Panc1 (cell line): ENCODE measurements around the gene ADGRF5. TPM values are rescaled to one million over a fixed set of nuclear protein-coding genes. Genes with fewer than 3 reads are reported as not detected.

ENCODE experiments used
- ATAC-seq: fragments of 200-7000 bp; cut with Tn5 transposase; 2 replicates; pipeline ENCODE4 v1.9.1; 2020; ENCODE audit warnings: mild to moderate bottlenecking, moderate library complexity
- BruUV-seq: library from RNA; stranded (reverse); fragments of 400-500 nt; replicated peaks from 2 replicates; lab custom pipeline; 2021; lab: Mats Ljungman, UMichigan
- CTCF ChIA-PET: fragments of 300-600 bp; sonication (Branson Sonifier 250); formaldehyde crosslinking; loops from one replicate; lab custom pipeline; 2022; ENCODE audit warnings: antibody characterized with exemption; lab: Charles Lee
- POLR2A ChIA-PET: fragments of 300-600 bp; sonication (Branson Sonifier 250); formaldehyde crosslinking; loops from one replicate; lab custom pipeline; 2022; ENCODE audit warnings: antibody characterized with exemption; lab: Charles Lee
- DNase-seq: peaks from one replicate; pipeline ENCODE4 v3.0.0-alpha.2; 2010; ENCODE audit warnings: low read depth, low spot score
- H3K27ac ChIP-seq: 2 replicates; pipeline ENCODE4 v1.5.1; 2011; ENCODE audit warnings: mild to moderate bottlenecking, low read length, inconsistent platforms
- H3K27me3 ChIP-seq: fragments of 200-500 bp; sonication (Bioruptor generic); 2 replicates; pipeline ENCODE4 v1.6.0; 2014; ENCODE audit warnings: low read length, inconsistent platforms; ENCODE audit not compliant: control insufficient read depth, insufficient read depth
- H3K36me3 ChIP-seq: fragments of 200-500 bp; sonication (Bioruptor generic); 2 replicates; pipeline ENCODE4 v1.5.1; 2014; ENCODE audit warnings: inconsistent platforms, mild to moderate bottlenecking, low read length, moderate library complexity; ENCODE audit not compliant: control insufficient read depth, insufficient read depth
- H3K4me1 ChIP-seq: 2 replicates; pipeline ENCODE4 v1.5.1; 2011; ENCODE audit warnings: inconsistent platforms, mild to moderate bottlenecking, low read length, moderate library complexity; ENCODE audit not compliant: control insufficient read depth, insufficient read depth
- H3K4me3 ChIP-seq, 2 experiments: 2 replicates each; pipeline ENCODE4 v1.5.1; 2011 to 2012; ENCODE audit warnings: low read depth in 2 of 2, low read length in 2 of 2, mild to moderate bottlenecking in 2 of 2, inconsistent platforms in 1 of 2, moderate library complexity in 1 of 2
- H3K9me3 ChIP-seq: fragments of 200-500 bp; sonication (Bioruptor generic); 2 replicates; pipeline ENCODE4 v1.5.1; 2014; ENCODE audit warnings: low read depth, mild to moderate bottlenecking, inconsistent platforms, low read length, moderate library complexity; ENCODE audit not compliant: control insufficient read depth, insufficient read depth
- POLR2AphosphoS5 ChIP-seq: IDR thresholded peaks from 2 replicates; pipeline ENCODE4 v1.6.1; 2012; ENCODE audit warnings: mild to moderate bottlenecking, low read depth, low read length, moderate library complexity
- SIN3A ChIP-seq: IDR thresholded peaks from 2 replicates; pipeline ENCODE4 v1.6.1; 2012; ENCODE audit warnings: low read depth, mild to moderate bottlenecking, low read length, moderate library complexity, borderline replicate concordance; ENCODE audit not compliant: insufficient read depth
- TCF7L2 ChIP-seq: IDR thresholded peaks from 2 replicates; pipeline ENCODE4 v1.6.1; 2011; ENCODE audit warnings: mild to moderate bottlenecking, low read depth, low read length, inconsistent platforms
- in situ Hi-C: cut with HindIII; loops from 2 replicates; pipeline ENCODE4 v1.10.0; 2016; ENCODE audit warnings: low sequenced_read_pairs, low pct_unique_long_range_greater_than_20kb
- intact Hi-C: fragments of 100-400 bp; cut with micrococcal nuclease; formaldehyde crosslinking; loops from one replicate; pipeline ENCODE4 v1.10.0; 2022; ENCODE audit not compliant: unreplicated experiment
- total RNA-seq: library from RNA; stranded (reverse); gene quantifications from one replicate; pipeline ENCODE4 v1.2.1, GENCODE V29; 2021; ENCODE audit not compliant: unreplicated experiment
- TF ChIP-seq, protein P1 (sequence below): fragments of 450-650 bp; IDR thresholded peaks from 2 replicates; pipeline ENCODE4 v1.5.1; 2017; ENCODE audit warnings: mild to moderate bottlenecking
- TF ChIP-seq, protein P2 (sequence below), 2 experiments: IDR thresholded peaks; 2 replicates each; pipeline ENCODE4 v1.6.1; 2011 to 2012; ENCODE audit warnings: low read depth in 2 of 2, control low read depth in 1 of 2, low read length in 1 of 2, mild to moderate bottlenecking in 1 of 2, moderate library complexity in 1 of 2; ENCODE audit not compliant: insufficient read depth in 1 of 2

Gene ADGRF5
- total RNA-seq, 1 experiment from 2014 or later, result 0.18 TPM

DNA sequence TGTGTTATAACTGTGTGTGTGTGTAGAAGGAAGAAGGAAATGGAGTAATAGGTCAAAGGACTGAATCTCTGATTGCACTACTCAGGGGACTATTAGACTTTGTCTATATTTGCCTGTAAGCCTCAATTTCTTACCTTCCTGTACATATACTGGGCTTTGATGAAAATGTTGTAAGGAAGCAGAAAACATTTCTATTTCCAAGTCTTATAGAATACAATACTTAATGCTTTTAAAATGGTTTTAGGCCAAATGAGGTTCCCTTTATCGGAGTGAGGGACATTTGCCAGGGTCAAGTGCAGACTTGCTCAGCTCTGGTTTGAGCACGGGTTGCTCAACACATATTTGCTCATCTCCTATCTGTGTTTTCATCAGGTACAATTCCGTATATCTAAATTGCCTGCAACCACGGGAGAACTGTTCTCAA lies 100.3 kb downstream of the ADGRF5 start:
- CTCF ChIA-PET, result no interaction called here
- H3K36me3 ChIP-seq, result no peaks in the 10 kb centered on the region
- no peak overlapping the region for H3K4me3 ChIP-seq
- in situ Hi-C loops, result no loop called here
- H3K4me1 ChIP-seq, result no peaks in the 10 kb centered on the region
- TF ChIP-seq TCF7L2 (no peak), SIN3A (no peak)
- TF ChIP-seq, protein P1, sequence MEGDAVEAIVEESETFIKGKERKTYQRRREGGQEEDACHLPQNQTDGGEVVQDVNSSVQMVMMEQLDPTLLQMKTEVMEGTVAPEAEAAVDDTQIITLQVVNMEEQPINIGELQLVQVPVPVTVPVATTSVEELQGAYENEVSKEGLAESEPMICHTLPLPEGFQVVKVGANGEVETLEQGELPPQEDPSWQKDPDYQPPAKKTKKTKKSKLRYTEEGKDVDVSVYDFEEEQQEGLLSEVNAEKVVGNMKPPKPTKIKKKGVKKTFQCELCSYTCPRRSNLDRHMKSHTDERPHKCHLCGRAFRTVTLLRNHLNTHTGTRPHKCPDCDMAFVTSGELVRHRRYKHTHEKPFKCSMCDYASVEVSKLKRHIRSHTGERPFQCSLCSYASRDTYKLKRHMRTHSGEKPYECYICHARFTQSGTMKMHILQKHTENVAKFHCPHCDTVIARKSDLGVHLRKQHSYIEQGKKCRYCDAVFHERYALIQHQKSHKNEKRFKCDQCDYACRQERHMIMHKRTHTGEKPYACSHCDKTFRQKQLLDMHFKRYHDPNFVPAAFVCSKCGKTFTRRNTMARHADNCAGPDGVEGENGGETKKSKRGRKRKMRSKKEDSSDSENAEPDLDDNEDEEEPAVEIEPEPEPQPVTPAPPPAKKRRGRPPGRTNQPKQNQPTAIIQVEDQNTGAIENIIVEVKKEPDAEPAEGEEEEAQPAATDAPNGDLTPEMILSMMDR, result no peak
- intact Hi-C loops, result no loop called here
- no TSS peak for BruUV-seq
- no peak for ATAC-seq
- no peak for DNase-seq
- POLR2A ChIA-PET, result no interaction called here
- H3K9me3 ChIP-seq, result no peaks in the 10 kb centered on the region
- H3K27me3 ChIP-seq, result no peaks in the 10 kb centered on the region
- no peak overlapping the region for H3K27ac ChIP-seq

DNA sequence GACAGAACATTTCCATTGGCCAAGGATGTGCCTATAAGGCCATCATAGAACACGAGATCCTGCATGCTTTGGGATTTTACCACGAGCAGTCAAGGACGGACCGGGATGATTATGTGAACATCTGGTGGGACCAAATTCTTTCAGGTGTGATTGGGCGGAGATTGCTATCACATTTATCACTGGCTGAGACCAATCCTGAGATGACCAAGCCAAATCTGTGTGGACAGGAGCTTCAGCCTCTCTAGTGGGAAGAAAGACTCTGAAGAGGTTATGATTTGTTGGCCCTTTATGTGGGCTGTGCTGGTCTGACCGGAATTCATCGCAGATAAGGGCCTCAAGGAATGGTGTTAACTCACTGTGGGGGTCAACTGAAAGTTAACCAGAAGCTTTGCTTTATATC lies 102.2 kb downstream of the ADGRF5 start:
- ChIA-PET POLR2A (no interaction called here), CTCF (no interaction called here)
- no peaks in the 10 kb centered on the region for H3K9me3 ChIP-seq
- BruUV-seq, result no TSS peak
- no peaks in the 10 kb centered on the region for H3K4me1 ChIP-seq
- no peaks in the 10 kb centered on the region for H3K36me3 ChIP-seq
- no peak overlapping the region for H3K27ac ChIP-seq
- in situ Hi-C loops (no loop called here), intact Hi-C loops (no loop called here)
- no peak overlapping the region for H3K4me3 ChIP-seq
- no peaks in the 10 kb centered on the region for H3K27me3 ChIP-seq
- DNase-seq (no peak), ATAC-seq (no peak)
- TF ChIP-seq, protein P2, sequence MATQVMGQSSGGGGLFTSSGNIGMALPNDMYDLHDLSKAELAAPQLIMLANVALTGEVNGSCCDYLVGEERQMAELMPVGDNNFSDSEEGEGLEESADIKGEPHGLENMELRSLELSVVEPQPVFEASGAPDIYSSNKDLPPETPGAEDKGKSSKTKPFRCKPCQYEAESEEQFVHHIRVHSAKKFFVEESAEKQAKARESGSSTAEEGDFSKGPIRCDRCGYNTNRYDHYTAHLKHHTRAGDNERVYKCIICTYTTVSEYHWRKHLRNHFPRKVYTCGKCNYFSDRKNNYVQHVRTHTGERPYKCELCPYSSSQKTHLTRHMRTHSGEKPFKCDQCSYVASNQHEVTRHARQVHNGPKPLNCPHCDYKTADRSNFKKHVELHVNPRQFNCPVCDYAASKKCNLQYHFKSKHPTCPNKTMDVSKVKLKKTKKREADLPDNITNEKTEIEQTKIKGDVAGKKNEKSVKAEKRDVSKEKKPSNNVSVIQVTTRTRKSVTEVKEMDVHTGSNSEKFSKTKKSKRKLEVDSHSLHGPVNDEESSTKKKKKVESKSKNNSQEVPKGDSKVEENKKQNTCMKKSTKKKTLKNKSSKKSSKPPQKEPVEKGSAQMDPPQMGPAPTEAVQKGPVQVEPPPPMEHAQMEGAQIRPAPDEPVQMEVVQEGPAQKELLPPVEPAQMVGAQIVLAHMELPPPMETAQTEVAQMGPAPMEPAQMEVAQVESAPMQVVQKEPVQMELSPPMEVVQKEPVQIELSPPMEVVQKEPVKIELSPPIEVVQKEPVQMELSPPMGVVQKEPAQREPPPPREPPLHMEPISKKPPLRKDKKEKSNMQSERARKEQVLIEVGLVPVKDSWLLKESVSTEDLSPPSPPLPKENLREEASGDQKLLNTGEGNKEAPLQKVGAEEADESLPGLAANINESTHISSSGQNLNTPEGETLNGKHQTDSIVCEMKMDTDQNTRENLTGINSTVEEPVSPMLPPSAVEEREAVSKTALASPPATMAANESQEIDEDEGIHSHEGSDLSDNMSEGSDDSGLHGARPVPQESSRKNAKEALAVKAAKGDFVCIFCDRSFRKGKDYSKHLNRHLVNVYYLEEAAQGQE (IDR thresholded peaks at IDR 0.05; ENCODE audit: insufficient read depth in 1 of 2, low read depth in 2 of 2, low read length in 1 of 2), result no peak
- TF ChIP-seq SIN3A (no peak), TCF7L2 (no peak), POLR2AphosphoS5 (no peak)
- TF ChIP-seq, protein P1, result no peak
